Upper lobe of left lung (tissue), 6 donors: ENCODE measurements around the gene ADH1B. TPM values are rescaled to one million over a fixed set of nuclear protein-coding genes. Genes with fewer than 3 reads are reported as not detected.
"Not testable (repeated sequence)": the region's sequence is repeated elsewhere in the genome, so short reads cannot be mapped to it uniquely, and the experiment has no call there.

Experiments
- ATAC-seq, 2 donors: fragments of 200-7000 bp; cut with Tn5 transposase; one replicate each; pipeline ENCODE4 v1.9.1; 2022; ENCODE audit warnings: mild to moderate bottlenecking in 2 of 2, moderate library complexity in 2 of 2; ENCODE audit not compliant: low FRiP score in 2 of 2
- DNase-seq, 2 donors: peaks; one replicate each; pipeline ENCODE4 v3.0.0-alpha.2; 2019 to 2020
- H3K27ac ChIP-seq, 4 donors: fragments of 200-600 bp; sonication (generic); one replicate each; pipeline ENCODE4 v1.5.1; 2016 to 2019
- H3K27me3 ChIP-seq, 4 donors: fragments of 200-600 bp; sonication (generic); one replicate each; pipeline ENCODE4 v1.5.1; 2017 to 2019
- H3K36me3 ChIP-seq, 4 donors: fragments of 200-600 bp; sonication (generic); one replicate each; pipeline ENCODE4 v1.5.1; 2016 to 2019
- H3K4me1 ChIP-seq, 4 donors: fragments of 200-600 bp; sonication (generic); one replicate each; pipeline ENCODE4 v1.5.1; 2018 to 2019
- H3K4me3 ChIP-seq, 4 donors: fragments of 200-600 bp; sonication (generic); one replicate each; pipeline ENCODE4 v1.5.1; 2017 to 2019; ENCODE audit warnings: mild to moderate bottlenecking in 2 of 4, moderate library complexity in 1 of 4
- H3K9me3 ChIP-seq, 4 donors: fragments of 200-600 bp; sonication (generic); one replicate each; pipeline ENCODE4 v1.5.1; 2018 to 2019
- CTCF ChIP-seq, 6 experiments: fragments of 450-650 bp in 4 of 6; fragments of 200-600 bp in 2 of 6; sonication (generic) in 2 of 6; IDR thresholded peaks; one replicate each; pipeline ENCODE4 v1.5.1; 2016 to 2019; ENCODE audit warnings: antibody characterized with exemption in 6 of 6
- EP300 ChIP-seq, 4 donors: sonication (generic); formaldehyde crosslinking; IDR thresholded peaks; one replicate each; pipeline ENCODE4 v1.5.1; 2017; ENCODE audit warnings: antibody characterized with exemption in 4 of 4, control low read depth in 2 of 4
- POLR2A ChIP-seq, 4 donors: fragments of 450-650 bp; IDR thresholded peaks; one replicate each; pipeline ENCODE4 v1.5.1; 2016 to 2017; ENCODE audit warnings: antibody characterized with exemption in 4 of 4, mild to moderate bottlenecking in 2 of 4
- POLR2AphosphoS5 ChIP-seq, 2 donors: sonication (generic); formaldehyde crosslinking; IDR thresholded peaks; one replicate each; pipeline ENCODE4 v1.5.1; 2017; ENCODE audit warnings: antibody characterized with exemption in 2 of 2
- WGBS, 2 donors: methylation state at CpG; one replicate each; pipeline ENCODE4 v1.1.5; 2017 to 2018; 5-methylcytosine and 5-hydroxymethylcytosine counted together
- total RNA-seq, 6 donors: library from RNA; depleted of rRNA in 4 of 6; stranded (reverse); fragments of >200 nt in 4 of 6; gene quantifications; one replicate each; pipeline versions ENCODE4 v1.1.0 to v1.2.1, GENCODE V29; 2016 to 2021
- donor health status: DM: no; HTN: no; CAD: no; lungs with moderate emphysema.
- donor health status: DM: no; HTN: yes; CAD: no; lungs with severe emphysema.

Gene ADH1B
- total RNA-seq, 6 donors from 2014 or later: 126 to 887 (median 394) TPM

GRCh38 chr4:99324979-99325378 is 3.8 kb upstream of the ADH1B start:
- no peaks in the 10 kb centered on the region for H3K9me3 ChIP-seq
- TF ChIP-seq POLR2A (IDR thresholded peaks at IDR 0.05) (no peak), POLR2AphosphoS5 (IDR thresholded peaks at IDR 0.05) (peak; percentile 17 to 48), CTCF (IDR thresholded peaks at IDR 0.05) (no peak), EP300 (IDR thresholded peaks at IDR 0.05) (peak in 2 of 4 donors; percentile 65 to 69)
- peaks cover 0 to 16% (median 8%) of the 10 kb centered on the region in 4 donors for H3K4me1 ChIP-seq
- DNase-seq: peak in 1 of 2 donors; percentile 56
- peak; percentile 58 to 84 for ATAC-seq
- H3K27ac ChIP-seq: peak overlapping the region in 3 of 4 donors; percentile 55 to 74 (median 72)
- H3K27me3 ChIP-seq: no peaks in the 10 kb centered on the region
- WGBS, 2 donors: 33 to 40% methylated on average over 3 of the region's 3 CpGs
- no peak overlapping the region for H3K4me3 ChIP-seq
- H3K36me3 ChIP-seq: no peaks in the 10 kb centered on the region

- no peak overlapping the region for H3K4me3 ChIP-seq
- peaks cover 0 to 16% (median 8%) of the 10 kb centered on the region in 4 donors for H3K4me1 ChIP-seq
- peak overlapping the region; percentile 32 to 74 (median 64) for H3K27ac ChIP-seq
- TF ChIP-seq POLR2A (IDR thresholded peaks at IDR 0.05): no peak
- no peak for TF ChIP-seq POLR2AphosphoS5 (IDR thresholded peaks at IDR 0.05)
- WGBS, 2 donors: 50 to 77% methylated on average over 1 of the region's 1 CpG
- H3K36me3 ChIP-seq: no peaks in the 10 kb centered on the region
- DNase-seq (no peak), ATAC-seq (no peak)
- H3K27me3 ChIP-seq: no peaks in the 10 kb centered on the region
- no peaks in the 10 kb centered on the region for H3K9me3 ChIP-seq
Measured at GRCh38 chr4:99324361-99324760, 3.2 kb upstream of the ADH1B start.

- Histone ChIP-seq H3K27ac (peak overlapping the region; percentile 32 to 74 (median 64)), H3K27me3 (no peaks in the 10 kb centered on the region), H3K4me3 (no peak overlapping the region), H3K9me3 (no peaks in the 10 kb centered on the region), H3K36me3 (no peaks in the 10 kb centered on the region), H3K4me1 (peaks cover 0 to 16% (median 8%) of the 10 kb centered on the region in 4 donors)
- TF ChIP-seq CTCF (IDR thresholded peaks at IDR 0.05) (no peak), POLR2A (IDR thresholded peaks at IDR 0.05) (no peak), EP300 (IDR thresholded peaks at IDR 0.05) (peak in 2 of 4 donors; percentile 27 to 35), POLR2AphosphoS5 (IDR thresholded peaks at IDR 0.05) (peak; percentile 41 to 62)
- 75 to 77% methylated on average over 1 of the region's 1 CpG for WGBS, 2 donors
- DNase-seq: no peak
- ATAC-seq: peak; percentile 74 to 75
Measured at GRCh38 chr4:99323756-99324155, 2.6 kb upstream of the ADH1B start.

GRCh38 chr4:99317811-99318210 is 3.4 kb downstream of the ADH1B start:
- ATAC-seq, H3K27me3 ChIP-seq, H3K36me3 ChIP-seq, DNase-seq, H3K4me1 ChIP-seq, H3K9me3 ChIP-seq: not testable (repeated sequence)
- Histone ChIP-seq H3K27ac (peak overlapping the region; percentile 36 to 65 (median 49)), H3K4me3 (peak overlapping the region in 3 of 4 donors; percentile 7 to 37 (median 34))
- WGBS, 2 donors: 76 to 80% methylated on average over 5 to 8 of the region's 8 CpGs

- Histone ChIP-seq H3K27me3 (no peaks in the 10 kb centered on the region), H3K9me3 (no peaks in the 10 kb centered on the region), H3K4me3 (peak overlapping the region in 3 of 4 donors; percentile 7 to 37 (median 34)), H3K27ac (peak overlapping the region; percentile 36 to 65 (median 49)), H3K4me1 (no peaks in the 10 kb centered on the region), H3K36me3 (peaks cover 0 to 3% (median 0%) of the 10 kb centered on the region in 4 donors)
- TF ChIP-seq POLR2AphosphoS5 (IDR thresholded peaks at IDR 0.05) (no peak), POLR2A (IDR thresholded peaks at IDR 0.05) (no peak), CTCF (IDR thresholded peaks at IDR 0.05) (no peak), EP300 (IDR thresholded peaks at IDR 0.05) (no peak)
- ATAC-seq (no peak), DNase-seq (no peak)
- WGBS, 2 donors: 65 to 70% methylated on average over 3 of the region's 3 CpGs
Measured at GRCh38 chr4:99317354-99317753, 3.8 kb downstream of the ADH1B start.

- Histone ChIP-seq H3K4me1 (no peaks in the 10 kb centered on the region), H3K27ac (peak overlapping the region in 2 of 4 donors; percentile 28 to 65), H3K9me3 (no peaks in the 10 kb centered on the region), H3K4me3 (peak overlapping the region in 1 of 4 donors; percentile 25), H3K27me3 (no peaks in the 10 kb centered on the region), H3K36me3 (peaks cover 0 to 3% (median 0%) of the 10 kb centered on the region in 4 donors)
- DNase-seq: no peak
- no peak for ATAC-seq
- WGBS, 2 donors: 68 to 78% methylated on average over 5 to 6 of the region's 6 CpGs
- TF ChIP-seq CTCF (IDR thresholded peaks at IDR 0.05) (no peak), POLR2AphosphoS5 (IDR thresholded peaks at IDR 0.05) (no peak), POLR2A (IDR thresholded peaks at IDR 0.05) (peak in 1 of 4 donors; percentile 7), EP300 (IDR thresholded peaks at IDR 0.05) (no peak)
Measured at GRCh38 chr4:99315839-99316238, 5.4 kb downstream of the ADH1B start.
